Fibroblast of upper back skin (primary cell): ENCODE measurements around the gene DYRK1B.
"Not testable (repeated sequence)": the region's sequence is repeated elsewhere in the genome, so short reads cannot be mapped to it uniquely, and the experiment has no call there.

Experiments used
- DNase-seq: peaks from one replicate; pipeline ENCODE4 v3.0.0-alpha.2; 2013

DYRK1B gene

GRCh38 chr19:39833464-39834286, at the start of gene DYRK1B:
Gene DYRK1B, minus strand, starts transcription at chr19:39834162. Its CDS starts 2,295 bp downstream, at chr19:39831867.
- peak; percentile 97 for DNase-seq

GRCh38 chr19:39882645-39883044, 48.7 kb upstream of the DYRK1B start:
- DNase-seq = not testable (repeated sequence)

GRCh38 chr19:39881495-39882110, 47.6 kb upstream of the DYRK1B start:
- DNase-seq = not testable (repeated sequence)

- not testable (repeated sequence) for DNase-seq
These were observed 46.3 kb upstream of the DYRK1B start for GRCh38 chr19:39880241-39880640.

- DNase-seq = not testable (repeated sequence)
These were observed 45.8 kb upstream of the DYRK1B start for GRCh38 chr19:39879796-39880195.

GRCh38 chr19:39878866-39879265, 44.9 kb upstream of the DYRK1B start:
- DNase-seq = not testable (repeated sequence)

GRCh38 chr19:39878398-39878797, 44.4 kb upstream of the DYRK1B start:
- DNase-seq = no peak

- DNase-seq = not testable (repeated sequence)
These were observed 44.0 kb upstream of the DYRK1B start for GRCh38 chr19:39877982-39878381.

- not testable (repeated sequence) for DNase-seq
These were observed 43.5 kb upstream of the DYRK1B start for GRCh38 chr19:39877488-39877887.

GRCh38 chr19:39876486-39876885, 42.5 kb upstream of the DYRK1B start:
- DNase-seq = not testable (repeated sequence)

- not testable (repeated sequence) for DNase-seq
These were observed 41.5 kb upstream of the DYRK1B start for GRCh38 chr19:39875401-39875864.

- no peak for DNase-seq
These were observed 40.4 kb upstream of the DYRK1B start for GRCh38 chr19:39874404-39874803.

- DNase-seq = no peak
These were observed 39.4 kb upstream of the DYRK1B start for GRCh38 chr19:39873385-39873784.

- DNase-seq = no peak
These were observed 38.2 kb upstream of the DYRK1B start for GRCh38 chr19:39871886-39872866.

GRCh38 chr19:39871362-39871761, 37.4 kb upstream of the DYRK1B start:
- no peak for DNase-seq

GRCh38 chr19:39870171-39870971, 36.4 kb upstream of the DYRK1B start:
- no peak for DNase-seq

GRCh38 chr19:39867952-39868351, 34.0 kb upstream of the DYRK1B start:
- no peak for DNase-seq

GRCh38 chr19:39867133-39867532, 33.2 kb upstream of the DYRK1B start:
- no peak for DNase-seq

GRCh38 chr19:39865953-39866352, 32.0 kb upstream of the DYRK1B start:
- no peak for DNase-seq

- no peak for DNase-seq
These were observed 31.2 kb upstream of the DYRK1B start for GRCh38 chr19:39865186-39865585.

- DNase-seq = no peak
These were observed 30.2 kb upstream of the DYRK1B start for GRCh38 chr19:39864118-39864517.

GRCh38 chr19:39858541-39858940, 24.6 kb upstream of the DYRK1B start:
- no peak for DNase-seq
